K562 (cell line): ENCODE results near the gene TRNAU1AP. TPM values are rescaled to one million over a fixed set of nuclear protein-coding genes. Genes with fewer than 3 reads are reported as not detected.
A peak's percentile ranks its signal among the peaks of the same experiment; 100 is the strongest.

ENCODE experiments used
- CBX3 ChIP-seq, 2 experiments: IDR thresholded peaks; 1 replicate in 1 of 2; 2 replicates in 1 of 2; pipeline ENCODE4 v1.6.1; 2012; ENCODE audit warnings: inconsistent platforms in 2 of 2, low read length in 2 of 2, borderline replicate concordance in 1 of 2, control low read depth in 1 of 2
- CHCHD3 ChIP-seq: fragments of 250-450 bp; sonication (Bioruptor Pico); IDR thresholded peaks from 2 replicates; pipeline ENCODE4 v2.1.2; 2022; ENCODE audit warnings: mild to moderate bottlenecking
- CREB3L1 ChIP-seq: fragments of 450-650 bp; IDR thresholded peaks from 2 replicates; pipeline ENCODE4 v1.6.1; 2014; ENCODE audit warnings: low read depth, mild to moderate bottlenecking, moderate library complexity, borderline replicate concordance
- EHMT2 ChIP-seq: fragments of 450-650 bp; IDR thresholded peaks from 2 replicates; pipeline ENCODE4 v1.6.1; 2018; ENCODE audit warnings: antibody characterized with exemption
- HDAC1 ChIP-seq, 2 experiments: fragments of 450-650 bp; IDR thresholded peaks; 2 replicates each; pipeline ENCODE4 v1.6.1; 2016 to 2017; ENCODE audit warnings: inconsistent platforms in 1 of 2, mild to moderate bottlenecking in 1 of 2, moderate library complexity in 1 of 2
- HOXB6 ChIP-seq: fragments of 250-450 bp; sonication (Bioruptor Pico); IDR thresholded peaks from 2 replicates; pipeline ENCODE4 v1.5.1; 2022; ENCODE audit warnings: mild to moderate bottlenecking, borderline replicate concordance
- RBM34 ChIP-seq: fragments of 200-400 bp; formaldehyde crosslinking; IDR thresholded peaks from 2 replicates; pipeline ENCODE4 v1.6.1; 2018; ENCODE audit warnings: low read length, borderline replicate concordance; ENCODE audit not compliant: insufficient read depth
- SIX5 ChIP-seq, 2 experiments: IDR thresholded peaks; 2 replicates each; pipeline ENCODE4 v1.6.1; 2011; ENCODE audit warnings: low read length in 2 of 2, borderline replicate concordance in 1 of 2, low read depth in 1 of 2, mild to moderate bottlenecking in 1 of 2, moderate library complexity in 1 of 2; ENCODE audit not compliant: insufficient read depth in 1 of 2
- TAL1 ChIP-seq: fragments of 450-650 bp; IDR thresholded peaks from 2 replicates; pipeline ENCODE4 v1.6.1; 2016; ENCODE audit warnings: mild to moderate bottlenecking
- ZEB2 ChIP-seq: fragments of 450-650 bp; IDR thresholded peaks from 2 replicates; pipeline ENCODE4 v1.6.1; 2016
- ZNF431 ChIP-seq: sonication (generic); formaldehyde crosslinking; IDR thresholded peaks from 2 replicates; pipeline ENCODE4 v1.8.0; 2022; ENCODE audit warnings: mild to moderate bottlenecking, missing genetic modification reagents
- ZNF707 ChIP-seq: fragments of 250-450 bp; sonication (Bioruptor Pico); conservative IDR thresholded peaks from 2 replicates; pipeline ENCODE4 v1.8.0; 2022; ENCODE audit warnings: inconsistent platforms, mild to moderate bottlenecking, moderate library complexity
- ZNF766 ChIP-seq: fragments of 200-800 bp; sonication (Bioruptor generic); conservative IDR thresholded peaks from 2 replicates; pipeline ENCODE4 v1.6.1; 2016; ENCODE audit warnings: missing genetic modification characterization, missing compliant biosample characterization
- polyA plus RNA-seq, 8 experiments: library from polyadenylated mRNA; depleted of rRNA in 4 of 8; stranded (reverse) in 5 of 8; unstranded in 3 of 8; fragments of >200 nt; fragmentation: Nextera tagmentation in 2 of 8; fragmentation: Illumina TruSeq in 1 of 8; extraction: Ambion mirVana in 2 of 8; extraction: Trizol in 1 of 8; gene quantifications; 2 replicates each; pipeline versions ENCODE4 v1.2.1 to v1.2.3, GENCODE V29; 2011 to 2014; ENCODE audit warnings: inconsistent platforms in 1 of 8, missing spikeins in 1 of 8
- total RNA-seq, 7 experiments: library from RNA; depleted of rRNA in 6 of 7; stranded (reverse); fragments of >200 nt in 6 of 7; fragmentation: Illumina TruSeq in 2 of 7; extraction: Trizol in 2 of 7; gene quantifications; 2 replicates each; pipeline versions ENCODE4 v1.2.1 to v1.2.3, GENCODE V29; 2011 to 2021; ENCODE audit warnings: low replicate concordance in 1 of 7
- TF ChIP-seq, protein P1 (sequence below): fragments of 250-450 bp; sonication (Bioruptor Pico); IDR thresholded peaks from 2 replicates; pipeline ENCODE4 v1.4.0; 2020; ENCODE audit warnings: mild to moderate bottlenecking, moderate library complexity
- TF ChIP-seq, protein P2 (sequence below): sonication (generic); formaldehyde crosslinking; IDR thresholded peaks from 2 replicates; pipeline ENCODE4 v1.8.0; 2022; ENCODE audit warnings: missing genetic modification reagents, mild to moderate bottlenecking, borderline replicate concordance
- TF ChIP-seq, protein P3 (sequence below): fragments of 250-450 bp; sonication (Bioruptor Pico); IDR thresholded peaks from 2 replicates; pipeline ENCODE4 v1.4.0; 2020; ENCODE audit warnings: mild to moderate bottlenecking, moderate library complexity, borderline replicate concordance
- TF ChIP-seq, protein P4 (sequence below): fragments of 450-650 bp; formaldehyde crosslinking; IDR thresholded peaks from 2 replicates; pipeline ENCODE4 v1.4.0; 2020; ENCODE audit warnings: mild to moderate bottlenecking

Gene TRNAU1AP
- total and polyA plus RNA-seq, 9 of the 15 experiments (the other 6 are each of a cell fraction or from before 2014, with no cell fraction given): 34.9 to 110 (median 46.3) TPM

GRCh38 chr1:28509705-28510272 is 43.1 kb upstream of the TRNAU1AP start (continued):
- TF ChIP-seq, protein P1, sequence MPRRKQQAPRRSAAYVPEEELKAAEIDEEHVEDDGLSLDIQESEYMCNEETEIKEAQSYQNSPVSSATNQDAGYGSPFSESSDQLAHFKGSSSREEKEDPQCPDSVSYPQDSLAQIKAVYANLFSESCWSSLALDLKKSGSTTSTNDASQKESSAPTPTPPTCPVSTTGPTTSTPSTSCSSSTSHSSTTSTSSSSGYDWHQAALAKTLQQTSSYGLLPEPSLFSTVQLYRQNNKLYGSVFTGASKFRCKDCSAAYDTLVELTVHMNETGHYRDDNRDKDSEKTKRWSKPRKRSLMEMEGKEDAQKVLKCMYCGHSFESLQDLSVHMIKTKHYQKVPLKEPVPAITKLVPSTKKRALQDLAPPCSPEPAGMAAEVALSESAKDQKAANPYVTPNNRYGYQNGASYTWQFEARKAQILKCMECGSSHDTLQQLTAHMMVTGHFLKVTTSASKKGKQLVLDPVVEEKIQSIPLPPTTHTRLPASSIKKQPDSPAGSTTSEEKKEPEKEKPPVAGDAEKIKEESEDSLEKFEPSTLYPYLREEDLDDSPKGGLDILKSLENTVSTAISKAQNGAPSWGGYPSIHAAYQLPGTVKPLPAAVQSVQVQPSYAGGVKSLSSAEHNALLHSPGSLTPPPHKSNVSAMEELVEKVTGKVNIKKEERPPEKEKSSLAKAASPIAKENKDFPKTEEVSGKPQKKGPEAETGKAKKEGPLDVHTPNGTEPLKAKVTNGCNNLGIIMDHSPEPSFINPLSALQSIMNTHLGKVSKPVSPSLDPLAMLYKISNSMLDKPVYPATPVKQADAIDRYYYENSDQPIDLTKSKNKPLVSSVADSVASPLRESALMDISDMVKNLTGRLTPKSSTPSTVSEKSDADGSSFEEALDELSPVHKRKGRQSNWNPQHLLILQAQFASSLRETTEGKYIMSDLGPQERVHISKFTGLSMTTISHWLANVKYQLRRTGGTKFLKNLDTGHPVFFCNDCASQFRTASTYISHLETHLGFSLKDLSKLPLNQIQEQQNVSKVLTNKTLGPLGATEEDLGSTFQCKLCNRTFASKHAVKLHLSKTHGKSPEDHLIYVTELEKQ: no peak
- TF ChIP-seq CHCHD3 (CRISPR knock-in tag) (0 out of 2 replicates have a peak, but pooled peaks have one; percentile 25), RBM34 (no peak), ZNF707 (CRISPR knock-in tag) (no peak), SIX5 (IDR thresholded peaks at IDR 0.05; ENCODE audit: borderline replicate concordance in 1 of 2, insufficient read depth in 1 of 2, low read depth in 1 of 2, low read length in 2 of 2) (no peak), ZEB2 (peak; percentile 22; the same call in 1 of the 2 replicates), CREB3L1 (no peak), CBX3 (IDR thresholded peaks at IDR 0.05; ENCODE audit: borderline replicate concordance in 1 of 2, low read length in 2 of 2) (0 out of 3 replicates have a peak, but pooled peaks of 1 of the 2 experiments have one; percentile 62), HDAC1 (IDR thresholded peaks at IDR 0.05) (peak in 1 of 2 experiments; percentile 70; a peak in 2 of 4 replicates), EHMT2 (peak; percentile 27; the same call in 1 of the 2 replicates), ZNF766 (CRISPR knock-in tag) (no peak; the same call in 1 of the 2 replicates), ZNF431 (CRISPR knock-in tag) (no peak), TAL1 (no peak), HOXB6 (CRISPR knock-in tag) (no peak)
- TF ChIP-seq, protein P2, sequence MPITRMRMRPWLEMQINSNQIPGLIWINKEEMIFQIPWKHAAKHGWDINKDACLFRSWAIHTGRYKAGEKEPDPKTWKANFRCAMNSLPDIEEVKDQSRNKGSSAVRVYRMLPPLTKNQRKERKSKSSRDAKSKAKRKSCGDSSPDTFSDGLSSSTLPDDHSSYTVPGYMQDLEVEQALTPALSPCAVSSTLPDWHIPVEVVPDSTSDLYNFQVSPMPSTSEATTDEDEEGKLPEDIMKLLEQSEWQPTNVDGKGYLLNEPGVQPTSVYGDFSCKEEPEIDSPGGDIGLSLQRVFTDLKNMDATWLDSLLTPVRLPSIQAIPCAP (CRISPR knock-in tag): no peak
- TF ChIP-seq, protein P3, sequence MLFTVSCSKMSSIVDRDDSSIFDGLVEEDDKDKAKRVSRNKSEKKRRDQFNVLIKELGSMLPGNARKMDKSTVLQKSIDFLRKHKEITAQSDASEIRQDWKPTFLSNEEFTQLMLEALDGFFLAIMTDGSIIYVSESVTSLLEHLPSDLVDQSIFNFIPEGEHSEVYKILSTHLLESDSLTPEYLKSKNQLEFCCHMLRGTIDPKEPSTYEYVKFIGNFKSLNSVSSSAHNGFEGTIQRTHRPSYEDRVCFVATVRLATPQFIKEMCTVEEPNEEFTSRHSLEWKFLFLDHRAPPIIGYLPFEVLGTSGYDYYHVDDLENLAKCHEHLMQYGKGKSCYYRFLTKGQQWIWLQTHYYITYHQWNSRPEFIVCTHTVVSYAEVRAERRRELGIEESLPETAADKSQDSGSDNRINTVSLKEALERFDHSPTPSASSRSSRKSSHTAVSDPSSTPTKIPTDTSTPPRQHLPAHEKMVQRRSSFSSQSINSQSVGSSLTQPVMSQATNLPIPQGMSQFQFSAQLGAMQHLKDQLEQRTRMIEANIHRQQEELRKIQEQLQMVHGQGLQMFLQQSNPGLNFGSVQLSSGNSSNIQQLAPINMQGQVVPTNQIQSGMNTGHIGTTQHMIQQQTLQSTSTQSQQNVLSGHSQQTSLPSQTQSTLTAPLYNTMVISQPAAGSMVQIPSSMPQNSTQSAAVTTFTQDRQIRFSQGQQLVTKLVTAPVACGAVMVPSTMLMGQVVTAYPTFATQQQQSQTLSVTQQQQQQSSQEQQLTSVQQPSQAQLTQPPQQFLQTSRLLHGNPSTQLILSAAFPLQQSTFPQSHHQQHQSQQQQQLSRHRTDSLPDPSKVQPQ (CRISPR knock-in tag): no peak
- TF ChIP-seq, protein P4, sequence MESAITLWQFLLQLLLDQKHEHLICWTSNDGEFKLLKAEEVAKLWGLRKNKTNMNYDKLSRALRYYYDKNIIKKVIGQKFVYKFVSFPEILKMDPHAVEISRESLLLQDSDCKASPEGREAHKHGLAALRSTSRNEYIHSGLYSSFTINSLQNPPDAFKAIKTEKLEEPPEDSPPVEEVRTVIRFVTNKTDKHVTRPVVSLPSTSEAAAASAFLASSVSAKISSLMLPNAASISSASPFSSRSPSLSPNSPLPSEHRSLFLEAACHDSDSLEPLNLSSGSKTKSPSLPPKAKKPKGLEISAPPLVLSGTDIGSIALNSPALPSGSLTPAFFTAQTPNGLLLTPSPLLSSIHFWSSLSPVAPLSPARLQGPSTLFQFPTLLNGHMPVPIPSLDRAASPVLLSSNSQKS (CRISPR knock-in tag): no peak
